GM11168 (cell line): Measurements from ENCODE around the gene TTC23.
"Not testable (repeated sequence)": the region's sequence is repeated elsewhere in the genome, so short reads cannot be mapped to it uniquely, and the experiment has no call there.

ENCODE experiments used
- in situ Hi-C: fragments of 300-500 bp; cut with MboI; formaldehyde crosslinking; loops from one replicate; pipeline ENCODE4 v1.12.0; 2022; ENCODE audit warnings: low sequenced_read_pairs; ENCODE audit not compliant: unreplicated experiment

TTC23 gene

GRCh38 chr15:99209326-99209725 is 40.1 kb downstream of the TTC23 start:
- in situ Hi-C loops: no loop called here

GRCh38 chr15:99207672-99208071 is 41.7 kb downstream of the TTC23 start:
- in situ Hi-C loops: no loop called here

- in situ Hi-C loops: no loop called here
These were observed 47.2 kb downstream of the TTC23 start for GRCh38 chr15:99202176-99202552.

GRCh38 chr15:99201408-99202175 is 47.8 kb downstream of the TTC23 start:
- in situ Hi-C loops: no loop called here

GRCh38 chr15:99197856-99198255 is 51.5 kb downstream of the TTC23 start:
- in situ Hi-C loops: no loop called here

- in situ Hi-C loops: not testable (repeated sequence)
These were observed 57.2 kb downstream of the TTC23 start for GRCh38 chr15:99192181-99192580.

GRCh38 chr15:99187936-99188335 is 61.4 kb downstream of the TTC23 start:
- in situ Hi-C loops: no loop called here

GRCh38 chr15:99185414-99186130 is 63.8 kb downstream of the TTC23 start:
- in situ Hi-C loops: no loop called here

- in situ Hi-C loops: no loop called here
These were observed 66.6 kb downstream of the TTC23 start for GRCh38 chr15:99182791-99183190.

- in situ Hi-C loops: no loop called here
These were observed 67.8 kb downstream of the TTC23 start for GRCh38 chr15:99181545-99181971.

GRCh38 chr15:99180964-99181306 is 68.4 kb downstream of the TTC23 start:
- in situ Hi-C loops: no loop called here

- in situ Hi-C loops: no loop called here
These were observed 69.1 kb downstream of the TTC23 start for GRCh38 chr15:99180086-99180963.

- in situ Hi-C loops: no loop called here
These were observed 71.7 kb downstream of the TTC23 start for GRCh38 chr15:99177679-99178078.

GRCh38 chr15:99176757-99177156 is 72.6 kb downstream of the TTC23 start:
- in situ Hi-C loops: no loop called here

GRCh38 chr15:99174567-99175395 is 74.6 kb downstream of the TTC23 start:
- in situ Hi-C loops: no loop called here

- in situ Hi-C loops: no loop called here
These were observed 76.4 kb downstream of the TTC23 start for GRCh38 chr15:99172989-99173388.

- in situ Hi-C loops: no loop called here
These were observed 77.2 kb downstream of the TTC23 start for GRCh38 chr15:99172171-99172570.

GRCh38 chr15:99170476-99171065 is 78.8 kb downstream of the TTC23 start:
- in situ Hi-C loops: no loop called here

GRCh38 chr15:99169769-99170311 is 79.5 kb downstream of the TTC23 start:
- in situ Hi-C loops: no loop called here
